ENCODE results near the gene PLEK. TPM values are rescaled to one million over a fixed set of nuclear protein-coding genes. Genes with fewer than 3 reads are reported as not detected.

PLEK gene
- total RNA-seq, 4 donors from 2014 or later: 1.8 to 46.2 (median 3.4) TPM

DNA sequence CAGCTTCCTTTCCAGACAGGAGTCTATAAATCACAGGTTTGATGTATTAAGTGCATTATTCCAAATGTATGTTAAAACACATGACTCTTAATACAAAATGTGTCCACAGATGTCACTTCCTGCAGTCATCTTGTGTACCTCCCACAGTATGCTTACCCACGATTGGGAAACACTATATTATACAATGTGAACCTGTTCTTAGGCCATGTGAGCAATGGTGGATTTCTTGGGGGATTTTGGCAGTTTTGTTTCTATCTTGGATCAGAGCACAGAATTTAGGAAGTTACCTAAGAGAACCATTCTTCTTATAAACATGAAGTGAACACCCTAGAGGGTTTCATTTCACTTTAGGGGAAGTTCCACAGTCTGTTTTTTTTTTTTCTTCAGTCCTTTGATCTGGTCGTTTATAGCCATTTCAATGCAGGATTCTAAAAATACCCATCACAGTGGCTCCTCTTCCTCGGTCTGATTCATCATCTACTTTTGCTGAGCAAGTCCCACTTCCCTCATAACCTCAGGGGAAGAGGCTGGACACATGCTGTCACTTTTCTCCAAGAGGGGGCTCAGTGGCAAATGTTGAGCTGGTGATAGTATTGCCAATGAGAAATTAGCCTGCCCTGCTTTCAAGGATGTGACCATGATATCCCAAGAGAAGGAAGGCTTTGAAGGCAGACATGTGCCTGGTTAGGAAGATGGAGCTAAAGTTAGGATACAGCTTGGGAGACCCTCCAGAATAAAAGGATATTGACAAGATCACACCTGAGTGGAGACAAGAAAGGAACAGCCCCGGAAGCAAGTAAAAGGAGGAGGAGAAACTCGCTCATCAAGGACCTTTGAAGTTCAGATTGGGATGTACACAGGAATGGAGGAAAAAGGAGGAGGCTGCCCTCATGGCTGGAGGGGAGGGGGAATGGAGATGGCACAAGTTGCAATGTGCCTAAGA, 22.6 kb downstream of the PLEK start:
- TF ChIP-seq POLR2A (IDR thresholded peaks at IDR 0.05): no peak
- TF ChIP-seq, protein P1, sequence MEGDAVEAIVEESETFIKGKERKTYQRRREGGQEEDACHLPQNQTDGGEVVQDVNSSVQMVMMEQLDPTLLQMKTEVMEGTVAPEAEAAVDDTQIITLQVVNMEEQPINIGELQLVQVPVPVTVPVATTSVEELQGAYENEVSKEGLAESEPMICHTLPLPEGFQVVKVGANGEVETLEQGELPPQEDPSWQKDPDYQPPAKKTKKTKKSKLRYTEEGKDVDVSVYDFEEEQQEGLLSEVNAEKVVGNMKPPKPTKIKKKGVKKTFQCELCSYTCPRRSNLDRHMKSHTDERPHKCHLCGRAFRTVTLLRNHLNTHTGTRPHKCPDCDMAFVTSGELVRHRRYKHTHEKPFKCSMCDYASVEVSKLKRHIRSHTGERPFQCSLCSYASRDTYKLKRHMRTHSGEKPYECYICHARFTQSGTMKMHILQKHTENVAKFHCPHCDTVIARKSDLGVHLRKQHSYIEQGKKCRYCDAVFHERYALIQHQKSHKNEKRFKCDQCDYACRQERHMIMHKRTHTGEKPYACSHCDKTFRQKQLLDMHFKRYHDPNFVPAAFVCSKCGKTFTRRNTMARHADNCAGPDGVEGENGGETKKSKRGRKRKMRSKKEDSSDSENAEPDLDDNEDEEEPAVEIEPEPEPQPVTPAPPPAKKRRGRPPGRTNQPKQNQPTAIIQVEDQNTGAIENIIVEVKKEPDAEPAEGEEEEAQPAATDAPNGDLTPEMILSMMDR (IDR thresholded peaks at IDR 0.05): no peak
- no peak overlapping the region for H3K4me3 ChIP-seq
- H3K4me1 ChIP-seq: peaks cover 0 to 24% (median 3%) of the 10 kb centered on the region in 4 donors
- H3K36me3 ChIP-seq: no peaks in the 10 kb centered on the region
- peak overlapping the region in 3 of 4 donors; percentile 25 to 76 (median 30) for H3K27ac ChIP-seq
- no peak for DNase-seq
- H3K27me3 ChIP-seq: no peaks in the 10 kb centered on the region
- no peaks in the 10 kb centered on the region for H3K9me3 ChIP-seq

DNA sequence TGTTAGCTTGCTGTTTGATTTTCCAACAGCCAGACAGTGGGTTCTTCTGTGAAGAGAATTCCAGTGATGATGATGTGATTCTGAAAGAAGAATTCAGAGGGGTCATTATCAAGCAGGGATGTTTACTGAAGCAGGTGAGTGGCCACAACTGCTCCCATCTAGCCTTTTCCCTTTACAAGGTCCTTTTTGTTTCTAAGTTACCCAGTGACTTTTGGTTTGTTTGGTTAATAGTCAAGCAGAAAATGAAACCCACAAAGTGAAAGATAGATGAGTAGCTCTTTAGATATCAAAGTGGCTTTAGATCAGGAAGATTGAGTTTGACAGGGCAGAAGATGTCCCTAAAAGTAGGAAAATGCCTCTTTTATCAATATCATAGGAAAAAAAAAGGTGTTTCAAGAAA, 23.3 kb downstream of the PLEK start:
- H3K27me3 ChIP-seq: no peaks in the 10 kb centered on the region
- peak overlapping the region in 2 of 4 donors; percentile 30 to 76 for H3K27ac ChIP-seq
- no peaks in the 10 kb centered on the region for H3K9me3 ChIP-seq
- DNase-seq: no peak
- no peak overlapping the region for H3K4me3 ChIP-seq
- H3K4me1 ChIP-seq: peaks cover 0 to 24% (median 3%) of the 10 kb centered on the region in 4 donors
- TF ChIP-seq, protein P1 (IDR thresholded peaks at IDR 0.05): no peak
- no peak for TF ChIP-seq POLR2A (IDR thresholded peaks at IDR 0.05)
- H3K36me3 ChIP-seq: no peaks in the 10 kb centered on the region

DNA sequence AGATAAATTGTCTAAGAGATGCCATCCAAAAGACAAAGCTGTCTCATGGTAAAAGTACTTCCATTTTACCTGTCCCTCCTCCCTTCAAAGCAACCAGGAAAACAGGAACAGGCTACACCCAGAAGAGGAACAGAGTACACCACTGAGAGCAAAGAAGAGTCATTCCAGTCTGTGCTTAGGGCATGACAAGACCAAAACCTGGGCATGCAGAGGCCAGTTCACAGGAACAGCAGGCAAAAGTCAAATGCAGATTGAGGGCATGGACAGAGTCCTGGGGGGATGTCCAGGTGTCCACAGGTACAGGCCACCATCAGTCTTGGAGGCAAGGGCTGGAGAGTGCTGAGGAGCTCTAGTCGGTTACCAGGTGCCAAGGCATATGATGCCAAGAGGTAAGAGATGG, 23.7 kb downstream of the PLEK start:
- H3K27me3 ChIP-seq: no peaks in the 10 kb centered on the region
- DNase-seq: no peak
- H3K4me3 ChIP-seq: no peak overlapping the region
- H3K9me3 ChIP-seq: no peaks in the 10 kb centered on the region
- H3K36me3 ChIP-seq: no peaks in the 10 kb centered on the region
- H3K27ac ChIP-seq: peak overlapping the region in 2 of 4 donors; percentile 30 to 76
- peaks cover 0 to 24% (median 3%) of the 10 kb centered on the region in 4 donors for H3K4me1 ChIP-seq
- no peak for TF ChIP-seq POLR2A (IDR thresholded peaks at IDR 0.05)
- TF ChIP-seq, protein P1 (IDR thresholded peaks at IDR 0.05): no peak

DNA sequence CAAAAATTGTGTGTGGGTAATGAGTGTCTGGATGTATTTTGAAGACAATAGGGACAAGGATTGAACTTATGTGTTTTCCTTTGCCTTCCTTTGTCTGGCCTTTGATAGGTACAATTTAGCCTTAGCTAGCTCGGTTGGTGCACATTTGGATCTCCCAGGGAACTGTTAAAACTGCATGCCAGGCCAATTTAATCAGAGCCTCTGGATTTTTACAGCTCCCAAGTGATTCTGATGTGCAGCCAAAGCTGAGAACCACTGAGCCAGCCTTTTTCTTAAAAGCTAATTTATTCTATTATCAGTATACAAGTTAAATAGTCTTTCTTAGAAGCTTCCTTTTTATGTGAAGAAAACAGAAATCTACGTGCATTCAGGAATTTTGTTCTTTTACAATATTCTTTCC, 25.0 kb downstream of the PLEK start:
- Histone ChIP-seq H3K36me3 (no peaks in the 10 kb centered on the region), H3K27ac (no peak overlapping the region), H3K4me3 (no peak overlapping the region), H3K27me3 (no peaks in the 10 kb centered on the region), H3K9me3 (no peaks in the 10 kb centered on the region), H3K4me1 (peaks cover 0 to 21% (median 3%) of the 10 kb centered on the region in 4 donors)
- DNase-seq: no peak
- no peak for TF ChIP-seq POLR2A (IDR thresholded peaks at IDR 0.05)
- TF ChIP-seq, protein P1 (IDR thresholded peaks at IDR 0.05): no peak

DNA sequence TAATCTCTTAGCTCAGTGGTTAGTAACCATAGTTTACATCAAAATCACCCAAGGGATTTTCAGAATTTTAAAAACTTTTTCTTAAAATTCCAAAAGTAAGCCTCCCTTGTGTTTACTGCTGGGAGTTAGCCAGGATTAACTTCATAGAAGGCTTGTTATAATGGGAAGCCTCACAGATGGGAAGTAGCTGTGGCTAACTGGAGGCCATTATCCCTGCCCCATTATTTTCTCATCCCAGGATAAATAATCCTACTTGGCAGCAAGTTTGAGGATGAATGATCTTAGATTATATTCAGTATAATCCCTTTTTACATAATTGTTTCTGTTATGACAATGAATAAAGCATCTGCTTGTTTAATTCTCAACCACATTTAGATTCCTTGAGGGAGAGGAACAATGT, 25.5 kb downstream of the PLEK start:
- H3K4me1 ChIP-seq: peaks cover 0 to 18% (median 3%) of the 10 kb centered on the region in 4 donors
- H3K27ac ChIP-seq: no peak overlapping the region
- no peak for DNase-seq
- H3K36me3 ChIP-seq: no peaks in the 10 kb centered on the region
- TF ChIP-seq POLR2A (IDR thresholded peaks at IDR 0.05): no peak
- TF ChIP-seq, protein P1 (IDR thresholded peaks at IDR 0.05): no peak
- H3K27me3 ChIP-seq: no peaks in the 10 kb centered on the region
- H3K4me3 ChIP-seq: no peak overlapping the region
- no peaks in the 10 kb centered on the region for H3K9me3 ChIP-seq
